H1 (cell line): ENCODE data around the gene JMJD1C. TPM values are rescaled to one million over a fixed set of nuclear protein-coding genes. Genes with fewer than 3 reads are reported as not detected.

ENCODE experiments used
- CTCF ChIA-PET: fragments of 300-600 bp; sonication (Branson Sonifier 250); formaldehyde crosslinking; loops from one replicate; lab custom pipeline; 2021; ENCODE audit not compliant: partially characterized antibody; lab: Charles Lee
- POLR2A ChIA-PET: fragments of 300-600 bp; sonication (Branson Sonifier 250); formaldehyde crosslinking; loops from one replicate; lab custom pipeline; 2021; ENCODE audit warnings: inconsistent platforms; ENCODE audit not compliant: partially characterized antibody; lab: Charles Lee
- DNase-seq, 2 experiments: peaks; one replicate each; pipeline versions ENCODE4 v3.0.0 to v3.0.0-alpha.2; 2010 to 2022; ENCODE audit warnings: low spot score in 2 of 2, low read depth in 1 of 2, mixed read lengths in 1 of 2
- FAIRE-seq: peaks from 2 replicates; lab custom pipeline; 2011; peaks lifted over from hg19 to GRCh38; lab: Jason Lieb, UNC
- H2AFZ ChIP-seq: 2 replicates; pipeline ENCODE4 v1.8.1; 2012; ENCODE audit warnings: low read length, inconsistent platforms
- H2AK5ac ChIP-seq: 2 replicates; pipeline ENCODE4 v1.6.1; 2013; ENCODE audit warnings: low read depth, low read length
- H2BK120ac ChIP-seq: replicated peaks from 2 replicates; pipeline ENCODE3; 2013; ENCODE audit warnings: low read depth, low read length, inconsistent platforms
- H2BK12ac ChIP-seq: 2 replicates; pipeline ENCODE4 v1.6.1; 2013; ENCODE audit warnings: low read depth, low read length
- H2BK15ac ChIP-seq: 2 replicates; pipeline ENCODE4 v1.6.1; 2013; ENCODE audit warnings: low read length
- H2BK20ac ChIP-seq: 2 replicates; pipeline ENCODE4 v1.6.1; 2013; ENCODE audit warnings: low read length
- H2BK5ac ChIP-seq: 2 replicates; pipeline ENCODE4 v1.6.1; 2013; ENCODE audit warnings: low read depth, low read length
- H3K14ac ChIP-seq: 2 replicates; pipeline ENCODE4 v1.6.1; 2013; ENCODE audit warnings: inconsistent platforms; ENCODE audit not compliant: insufficient read length
- H3K18ac ChIP-seq: 2 replicates; pipeline ENCODE4 v1.6.1; 2013; ENCODE audit warnings: low read length; ENCODE audit errors: extremely low read depth
- H3K23ac ChIP-seq: 2 replicates; pipeline ENCODE4 v1.6.1; 2013; ENCODE audit warnings: inconsistent platforms; ENCODE audit not compliant: insufficient read length
- H3K23me2 ChIP-seq: 2 replicates; pipeline ENCODE4 v1.6.1; 2013; ENCODE audit warnings: low read depth, low read length
- H3K27ac ChIP-seq: 2 replicates; pipeline ENCODE4 v1.6.1; 2011; ENCODE audit warnings: low read depth, low read length, inconsistent platforms
- H3K27me3 ChIP-seq, 4 experiments: replicated peaks in 1 of 4; 1 replicate in 1 of 4; 2 replicates in 3 of 4; pipeline versions ENCODE4 v1.6.1 to v1.8.1; 2011 to 2013; ENCODE audit warnings: low read length in 3 of 4, mild to moderate bottlenecking in 3 of 4, inconsistent platforms in 2 of 4, mixed read lengths in 2 of 4, moderate library complexity in 1 of 4; ENCODE audit not compliant: control insufficient read depth in 3 of 4, insufficient read depth in 3 of 4; ENCODE audit errors: extremely low read depth in 1 of 4
- H3K36me3 ChIP-seq, 4 experiments: 2 replicates each; pipeline versions ENCODE4 v1.6.1 to v1.8.1; 2011 to 2013; ENCODE audit warnings: mild to moderate bottlenecking in 4 of 4, low read length in 3 of 4, moderate library complexity in 2 of 4, control low read depth in 1 of 4, inconsistent platforms in 1 of 4; ENCODE audit not compliant: insufficient read depth in 4 of 4, control insufficient read depth in 2 of 4
- H3K4ac ChIP-seq: replicated peaks from 2 replicates; pipeline ENCODE3; 2013; ENCODE audit warnings: low read length, low read depth, mixed read lengths, inconsistent platforms; ENCODE audit not compliant: insufficient read length
- H3K4me1 ChIP-seq, 4 experiments: replicated peaks in 1 of 4; 1 replicate in 1 of 4; 2 replicates in 3 of 4; pipeline versions ENCODE4 v1.6.1 to v1.8.1; 2011 to 2013; ENCODE audit warnings: low read length in 3 of 4, inconsistent platforms in 2 of 4, mixed read lengths in 1 of 4; ENCODE audit not compliant: insufficient read depth in 4 of 4, control insufficient read depth in 3 of 4
- H3K4me2 ChIP-seq, 2 experiments: 2 replicates each; pipeline versions ENCODE4 v1.6.1 to v1.8.1; 2011 to 2013; ENCODE audit warnings: low read depth in 2 of 2, low read length in 2 of 2, control low read depth in 1 of 2, inconsistent platforms in 1 of 2, mild to moderate bottlenecking in 1 of 2; ENCODE audit not compliant: insufficient read depth in 1 of 2
- H3K4me3 ChIP-seq, 4 experiments: fragments of 200-600, 300-600 bp in 1 of 4; sonication (generic), shearing (Covaris generic), sonication (Bioruptor Twin) in 1 of 4; 2 replicates each; pipeline versions ENCODE4 v1.5.1 to v1.8.1; 2011 to 2016; ENCODE audit warnings: low read length in 4 of 4, low read depth in 3 of 4, control low read depth in 2 of 4, inconsistent platforms in 2 of 4, mild to moderate bottlenecking in 2 of 4, mixed read lengths in 1 of 4, moderate library complexity in 1 of 4; ENCODE audit not compliant: insufficient read depth in 2 of 4; ENCODE audit errors: extremely low read depth in 1 of 4
- H3K56ac ChIP-seq: replicated peaks from 2 replicates; pipeline ENCODE3; 2013; ENCODE audit warnings: low read depth, mild to moderate bottlenecking, mixed read lengths, low read length, inconsistent platforms; ENCODE audit not compliant: insufficient read length
- H3K79me1 ChIP-seq: 2 replicates; pipeline ENCODE4 v1.6.1; 2013; ENCODE audit warnings: low read depth, low read length, control low read depth
- H3K79me2 ChIP-seq, 2 experiments: 2 replicates each; pipeline versions ENCODE4 v1.6.1 to v1.8.1; 2012 to 2013; ENCODE audit warnings: low read length in 2 of 2, mild to moderate bottlenecking in 2 of 2, inconsistent platforms in 1 of 2; ENCODE audit not compliant: insufficient read depth in 2 of 2, control insufficient read depth in 1 of 2
- H3K9ac ChIP-seq, 4 experiments: replicated peaks in 1 of 4; 1 replicate in 1 of 4; 2 replicates in 3 of 4; pipeline versions ENCODE4 v1.6.1 to v1.8.1; 2011 to 2013; ENCODE audit warnings: low read depth in 3 of 4, low read length in 3 of 4, control low read depth in 2 of 4, mild to moderate bottlenecking in 2 of 4, moderate library complexity in 2 of 4, inconsistent platforms in 1 of 4; ENCODE audit errors: extremely low read depth in 1 of 4
- H3K9me3 ChIP-seq, 2 experiments: 2 replicates each; pipeline versions ENCODE4 v1.6.1 to v1.8.1; 2012 to 2013; ENCODE audit warnings: mild to moderate bottlenecking in 2 of 2, moderate library complexity in 2 of 2, control low read depth in 1 of 2, inconsistent platforms in 1 of 2, low read depth in 1 of 2, low read length in 1 of 2, mixed read lengths in 1 of 2; ENCODE audit not compliant: insufficient read depth in 2 of 2
- H4K20me1 ChIP-seq, 2 experiments: replicated peaks in 1 of 2; 2 replicates each; pipeline versions ENCODE3 to v1.8.1; 2011 to 2013; ENCODE audit warnings: inconsistent platforms in 2 of 2, low read length in 2 of 2, mild to moderate bottlenecking in 1 of 2; ENCODE audit not compliant: insufficient read depth in 2 of 2, control insufficient read depth in 1 of 2
- H4K5ac ChIP-seq: 2 replicates; pipeline ENCODE4 v1.6.1; 2013; ENCODE audit warnings: low read length, low read depth, mixed read lengths, inconsistent platforms; ENCODE audit not compliant: insufficient read length
- H4K8ac ChIP-seq: 2 replicates; pipeline ENCODE4 v1.8.0; 2013; ENCODE audit warnings: mild to moderate bottlenecking, moderate library complexity, low read length, inconsistent platforms; ENCODE audit not compliant: insufficient read depth; ENCODE audit errors: extremely low read depth
- H4K91ac ChIP-seq: replicated peaks from 2 replicates; pipeline ENCODE3; 2013; ENCODE audit warnings: low read length, mixed read lengths, inconsistent platforms; ENCODE audit not compliant: insufficient read length
- BACH1 ChIP-seq: IDR thresholded peaks from 2 replicates; pipeline ENCODE4 v1.6.1; 2012; ENCODE audit warnings: low read length, improper control_type of control experiment
- BCL11A ChIP-seq, 2 experiments: IDR thresholded peaks; one replicate each; pipeline ENCODE4 v1.6.1; 2011; ENCODE audit warnings: low read depth in 2 of 2, low read length in 2 of 2, mild to moderate bottlenecking in 2 of 2
- CEBPB ChIP-seq: IDR thresholded peaks from 2 replicates; pipeline ENCODE4 v1.6.1; 2012; ENCODE audit warnings: low read depth, low read length
- CHD1 ChIP-seq: IDR thresholded peaks from 2 replicates; pipeline ENCODE4 v1.6.1; 2012; ENCODE audit warnings: low read depth, low read length, improper control_type of control experiment
- CHD2 ChIP-seq: IDR thresholded peaks from 2 replicates; pipeline ENCODE4 v1.6.1; 2012; ENCODE audit warnings: low read length, improper control_type of control experiment
- EGR1 ChIP-seq: IDR thresholded peaks from 2 replicates; pipeline ENCODE4 v1.6.1; 2011; ENCODE audit warnings: low read depth, low read length, borderline replicate concordance
- KDM1A ChIP-seq: fragments of 200-600, 300-600 bp; sonication (generic); IDR thresholded peaks from 2 replicates; pipeline ENCODE4 v1.7.1; 2016; ENCODE audit warnings: mild to moderate bottlenecking, low read length, borderline replicate concordance
- KDM4A ChIP-seq: IDR thresholded peaks from one replicate; pipeline ENCODE4 v1.7.1; 2012; ENCODE audit warnings: low read depth, mild to moderate bottlenecking, moderate library complexity, low read length, inconsistent platforms; ENCODE audit not compliant: severe bottlenecking
- POLR2AphosphoS5 ChIP-seq: IDR thresholded peaks from 2 replicates; pipeline ENCODE4 v1.6.1; 2011; ENCODE audit warnings: low read depth, low read length
- RAD21 ChIP-seq, 2 experiments: IDR thresholded peaks in 1 of 2; conservative IDR thresholded peaks in 1 of 2; 2 replicates each; pipeline ENCODE4 v1.6.1; 2011; ENCODE audit warnings: low read depth in 2 of 2, low read length in 2 of 2, improper control_type of control experiment in 1 of 2, inconsistent platforms in 1 of 2, mild to moderate bottlenecking in 1 of 2, moderate library complexity in 1 of 2
- RBBP5 ChIP-seq: IDR thresholded peaks from 2 replicates; pipeline ENCODE4 v1.7.1; 2012; ENCODE audit warnings: low read depth, mild to moderate bottlenecking, inconsistent platforms, low read length, moderate library complexity, borderline replicate concordance
- RXRA ChIP-seq: IDR thresholded peaks from 2 replicates; pipeline ENCODE4 v1.6.1; 2011; ENCODE audit warnings: low read depth, mild to moderate bottlenecking, low read length, moderate library complexity; ENCODE audit not compliant: insufficient read depth
- SIRT6 ChIP-seq: IDR thresholded peaks from one replicate; pipeline ENCODE4 v1.7.1; 2012; ENCODE audit warnings: low read length, inconsistent platforms
- SP4 ChIP-seq: IDR thresholded peaks from 2 replicates; pipeline ENCODE4 v1.6.1; 2012; ENCODE audit warnings: low read length, inconsistent platforms
- TAF1 ChIP-seq: IDR thresholded peaks from 2 replicates; pipeline ENCODE4 v1.6.1; 2011; ENCODE audit warnings: mild to moderate bottlenecking, low read depth, low read length
- TBP ChIP-seq: IDR thresholded peaks from 2 replicates; pipeline ENCODE4 v1.6.1; 2011; ENCODE audit warnings: low read depth, low read length, improper control_type of control experiment
- TCF12 ChIP-seq: IDR thresholded peaks from 2 replicates; pipeline ENCODE4 v1.6.1; 2011; ENCODE audit warnings: low read depth, mild to moderate bottlenecking, low read length
- WGBS, 2 experiments: shearing (Covaris generic) in 1 of 2; methylation state at CpG; one replicate each; pipeline versions ENCODE4 v1.1.6 to v1.1.7; 2013 to 2015; ENCODE audit warnings: low lambda C conversion rate in 2 of 2, mixed read lengths in 2 of 2, inconsistent platforms in 1 of 2, low coverage in 1 of 2, missing lambda C conversion rate in 1 of 2; ENCODE audit not compliant: insufficient replicate concordance in 2 of 2, insufficient coverage in 1 of 2, insufficient read length in 1 of 2; ENCODE audit errors: extremely low coverage in 1 of 2, missing lambda C conversion rate in 1 of 2; 5-methylcytosine and 5-hydroxymethylcytosine counted together
- polyA plus RNA-seq, 7 experiments: library from polyadenylated mRNA; depleted of rRNA in 3 of 7; stranded (reverse) in 5 of 7; unstranded in 2 of 7; fragments of >200 nt in 5 of 7; fragments of 200-250 nt in 2 of 7; gene quantifications; 1 replicate in 5 of 7; 2 replicates in 1 of 7; 4 replicates in 1 of 7; pipeline versions ENCODE4 v1.2.1 to v1.2.3, GENCODE V29; 2011 to 2013; ENCODE audit warnings: missing spikeins in 2 of 7, mixed read lengths in 2 of 7
- total RNA-seq: library from RNA; stranded (reverse); fragmentation: NEBNext Ultra II Directional; extraction: Animal tissue kit (Norgen Biotek cat#: 25700); gene quantifications from 2 replicates; pipeline ENCODE4 v1.2.1, GENCODE V29; 2021

Gene JMJD1C
- total and polyA plus RNA-seq, 2 of the 8 experiments (the other 6 are each of a cell fraction or from before 2014, with no cell fraction given): 54.5 to 210 TPM

DNA sequence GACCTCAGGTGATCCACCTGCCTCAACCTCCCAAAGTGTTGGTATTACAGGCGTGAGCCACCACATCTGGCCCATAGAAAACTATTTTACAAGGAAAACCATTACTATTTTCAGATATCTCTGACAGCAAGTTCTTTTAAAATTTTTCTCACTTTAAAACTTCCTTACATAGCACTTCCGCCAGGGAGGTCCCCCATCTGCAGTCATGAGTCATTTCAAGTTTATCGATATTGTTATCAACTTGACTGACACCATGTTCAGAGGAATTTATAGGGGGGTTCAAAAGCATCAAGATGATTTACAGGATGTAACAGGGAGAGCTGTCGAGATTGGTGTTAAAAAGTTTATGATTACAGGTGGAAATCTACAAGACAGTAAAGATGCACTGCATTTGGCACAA, 243.8 kb downstream of the JMJD1C start:
- Histone ChIP-seq H3K23ac (no peak overlapping the region), H2AFZ (no peak overlapping the region), H3K4ac (no peak overlapping the region), H4K8ac (no peak overlapping the region), H3K36me3 (no peaks in the 10 kb centered on the region; a peak in 1 of 8 replicates), H3K27ac (no peak overlapping the region), H2BK12ac (no peak overlapping the region), H3K9ac (no peak overlapping the region), H2BK120ac (no peak overlapping the region), H3K79me1 (peaks cover 3% of the 10 kb centered on the region; the same call in 1 of the 2 replicates), H2AK5ac (no peak overlapping the region), H3K27me3 (no peaks in the 10 kb centered on the region), H3K56ac (no peak overlapping the region), H3K4me3 (no peak overlapping the region), H2BK20ac (no peak overlapping the region), H3K4me1 (peaks cover 0 to 6% (median 0%) of the 10 kb centered on the region in 4 experiments; a peak in 1 of 7 replicates), H2BK15ac (no peak overlapping the region), H2BK5ac (no peak overlapping the region), H4K20me1 (peaks cover 12 to 23% of the 10 kb centered on the region in 2 experiments), H3K79me2 (peaks cover 0 to 99% of the 10 kb centered on the region in 2 experiments; a peak in 3 of 4 replicates), H3K9me3 (no peaks in the 10 kb centered on the region), H3K18ac (no peak overlapping the region), H4K91ac (no peak overlapping the region), H4K5ac (no peak overlapping the region), H3K4me2 (no peak overlapping the region), H3K23me2 (no peaks in the 10 kb centered on the region), H3K14ac (no peak overlapping the region)
- DNase-seq: no peak
- CTCF ChIA-PET: no interaction called here
- WGBS, 2 experiments: 89% methylated on average over 4 of the region's 4 CpGs; no CpG with 5 or more reads in 1 of the 2 experiments
- POLR2A ChIA-PET: no interaction called here
- FAIRE-seq: no peak
- TF ChIP-seq CEBPB (no peak), TAF1 (no peak), BCL11A (IDR thresholded peaks at IDR 0.05; ENCODE audit: low read depth in 2 of 2, low read length in 2 of 2) (no peak), TCF12 (no peak), EGR1 (no peak), CHD1 (no peak), SIRT6 (no peak), CHD2 (no peak), RAD21 (IDR thresholded peaks at IDR 0.05 in 1 of 2, conservative IDR thresholded peaks at IDR 0.05 in 1 of 2; ENCODE audit: low read depth in 2 of 2, low read length in 2 of 2) (no peak), TBP (no peak), BACH1 (no peak), SP4 (no peak), KDM4A (no peak), KDM1A (no peak), POLR2AphosphoS5 (no peak), RBBP5 (no peak), RXRA (no peak)
